AG04449 (cell line): ENCODE data around the gene GAB2.
A peak's percentile ranks its signal among the peaks of the same experiment; 100 is the strongest.

Source experiments
- CTCF ChIA-PET: fragments of 350-600 bp; formaldehyde crosslinking; extraction: SDS; loops from one replicate; lab custom pipeline; 2021; ENCODE audit warnings: antibody characterized with exemption; lab: Yijun Ruan, JAX
- POLR2A ChIA-PET: fragments of 400-600, 350-600 bp; formaldehyde crosslinking; extraction: SDS; loops from one replicate; lab custom pipeline; 2020; ENCODE audit warnings: antibody characterized with exemption, inconsistent platforms; lab: Yijun Ruan, JAX
- DNase-seq: peaks from one replicate; pipeline ENCODE4 v3.0.0-alpha.2; 2010; ENCODE audit warnings: low read depth, low spot score
- H3K4me3 ChIP-seq: 2 replicates; pipeline ENCODE4 v1.5.1; 2011; ENCODE audit warnings: low read depth, mild to moderate bottlenecking, control low read depth, low read length
- TF ChIP-seq, protein P1 (sequence below): IDR thresholded peaks from one replicate; pipeline ENCODE4 v1.5.1; 2011; ENCODE audit warnings: mild to moderate bottlenecking, moderate library complexity, low read length, control low read depth, inconsistent platforms; ENCODE audit not compliant: insufficient read depth; ENCODE audit errors: missing control alignments

The GAB2 gene

DNA sequence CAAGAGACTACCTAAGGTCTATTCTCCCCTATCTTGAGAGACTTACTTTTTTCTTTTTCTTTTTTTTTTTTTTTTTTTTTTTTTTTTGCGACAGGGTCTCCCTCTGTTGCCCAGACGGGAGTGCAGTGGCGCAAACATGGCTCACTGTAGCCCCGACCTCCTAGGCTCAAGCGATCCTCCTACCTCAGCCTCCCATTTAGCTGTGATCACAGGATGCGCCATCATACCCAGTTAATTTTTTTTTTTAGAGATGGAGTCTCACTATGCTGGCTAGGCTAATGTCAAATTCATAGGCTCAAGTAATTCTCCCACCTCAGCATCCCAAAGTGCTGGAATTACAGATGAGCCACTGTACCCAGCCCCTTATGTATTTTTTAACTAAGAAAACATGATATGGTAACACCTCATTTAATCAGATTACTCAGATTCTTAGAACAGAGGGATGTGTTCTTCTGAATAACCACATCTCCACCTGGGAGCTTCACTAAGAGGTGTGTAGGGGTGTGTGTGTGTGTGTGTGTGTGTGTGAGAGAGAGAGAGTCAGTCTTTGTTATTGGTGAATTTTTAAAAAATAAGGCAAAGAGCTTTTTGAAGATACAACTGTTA, 126.0 kb downstream of the GAB2 start:
- ChIA-PET CTCF (no interaction called here), POLR2A (no interaction called here)
- no peak overlapping the region for H3K4me3 ChIP-seq
- TF ChIP-seq, protein P1, sequence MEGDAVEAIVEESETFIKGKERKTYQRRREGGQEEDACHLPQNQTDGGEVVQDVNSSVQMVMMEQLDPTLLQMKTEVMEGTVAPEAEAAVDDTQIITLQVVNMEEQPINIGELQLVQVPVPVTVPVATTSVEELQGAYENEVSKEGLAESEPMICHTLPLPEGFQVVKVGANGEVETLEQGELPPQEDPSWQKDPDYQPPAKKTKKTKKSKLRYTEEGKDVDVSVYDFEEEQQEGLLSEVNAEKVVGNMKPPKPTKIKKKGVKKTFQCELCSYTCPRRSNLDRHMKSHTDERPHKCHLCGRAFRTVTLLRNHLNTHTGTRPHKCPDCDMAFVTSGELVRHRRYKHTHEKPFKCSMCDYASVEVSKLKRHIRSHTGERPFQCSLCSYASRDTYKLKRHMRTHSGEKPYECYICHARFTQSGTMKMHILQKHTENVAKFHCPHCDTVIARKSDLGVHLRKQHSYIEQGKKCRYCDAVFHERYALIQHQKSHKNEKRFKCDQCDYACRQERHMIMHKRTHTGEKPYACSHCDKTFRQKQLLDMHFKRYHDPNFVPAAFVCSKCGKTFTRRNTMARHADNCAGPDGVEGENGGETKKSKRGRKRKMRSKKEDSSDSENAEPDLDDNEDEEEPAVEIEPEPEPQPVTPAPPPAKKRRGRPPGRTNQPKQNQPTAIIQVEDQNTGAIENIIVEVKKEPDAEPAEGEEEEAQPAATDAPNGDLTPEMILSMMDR = no peak
- DNase-seq = no peak

DNA sequence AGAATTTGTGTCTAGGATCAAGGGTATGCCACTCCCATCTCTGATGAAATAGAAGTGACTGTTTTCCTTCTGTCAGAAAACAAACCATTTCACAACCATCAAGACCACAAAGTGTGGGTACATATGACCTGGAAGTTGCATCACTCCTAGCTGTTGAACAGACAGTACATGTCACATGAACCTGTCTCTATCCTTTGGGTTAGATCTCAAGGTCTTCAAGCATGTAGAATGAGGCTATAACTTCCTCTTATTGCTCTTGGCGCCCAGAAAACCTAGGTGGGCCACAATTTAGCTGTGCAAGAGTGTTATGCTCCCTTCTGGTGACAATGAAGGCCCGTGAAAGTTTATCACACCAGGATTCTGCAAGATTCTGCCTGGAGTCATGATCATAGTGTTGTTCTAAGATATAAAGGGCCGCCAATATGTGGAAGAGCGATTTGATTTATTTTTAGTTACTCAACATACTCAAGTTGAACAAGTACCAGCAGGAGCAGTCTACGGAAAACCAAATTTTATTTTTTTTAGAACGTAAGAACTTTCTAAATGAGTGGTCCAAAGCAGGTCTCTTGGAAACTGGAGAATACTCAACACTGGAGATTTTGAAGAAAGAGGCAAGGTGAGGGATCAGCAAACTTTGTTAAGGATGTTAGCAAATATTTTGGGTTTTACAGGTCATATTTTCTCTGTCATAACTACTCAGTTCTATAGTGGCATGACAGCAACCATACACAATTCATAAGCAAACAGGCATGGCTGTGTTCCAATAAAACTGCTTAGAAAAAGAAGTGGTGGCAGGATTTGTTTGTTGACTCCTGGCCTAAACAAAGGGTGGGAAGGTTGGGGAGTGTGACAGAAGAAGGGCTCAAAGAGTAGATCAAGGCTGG, 127.1 kb downstream of the GAB2 start:
- POLR2A ChIA-PET = no interaction called here
- no peak overlapping the region for H3K4me3 ChIP-seq
- TF ChIP-seq, protein P1 = no peak
- peak; percentile 7 for DNase-seq
- CTCF ChIA-PET = no interaction called here

DNA sequence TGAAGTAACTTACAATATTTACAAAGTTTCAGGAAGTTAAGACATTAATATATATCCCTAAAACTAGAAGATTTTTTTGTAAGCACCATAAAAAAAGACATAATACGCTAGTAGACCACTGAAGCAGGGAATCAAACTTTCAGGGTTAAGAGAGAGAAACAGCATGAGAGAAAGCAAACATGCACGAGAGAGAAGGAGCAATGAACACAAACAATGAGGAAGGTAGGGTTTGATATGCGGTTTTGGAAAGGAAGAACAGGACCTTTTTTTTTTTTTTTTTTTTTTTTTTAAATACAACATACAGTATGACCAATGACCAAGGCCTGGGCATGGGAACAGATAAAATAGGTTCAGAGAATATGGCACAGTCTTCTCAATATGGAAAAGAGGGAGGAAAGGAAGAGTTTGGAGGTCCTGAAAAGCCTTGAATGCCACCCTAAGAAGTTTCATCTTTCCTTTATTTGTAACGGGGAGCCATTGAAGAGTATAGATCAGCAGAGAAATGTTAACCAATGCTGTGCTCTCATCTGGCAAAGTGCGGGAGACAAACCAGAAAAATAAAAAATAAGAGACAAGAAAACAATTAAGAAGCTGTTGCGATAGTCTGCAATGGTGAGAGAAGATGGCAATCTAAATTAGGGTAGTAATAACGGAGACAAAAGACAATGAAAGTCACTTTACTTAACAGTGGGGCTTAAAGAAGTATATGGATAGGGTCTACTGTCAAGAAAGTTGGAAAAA, 127.9 kb downstream of the GAB2 start:
- POLR2A ChIA-PET = no interaction called here
- no peak overlapping the region for H3K4me3 ChIP-seq
- DNase-seq = no peak
- TF ChIP-seq, protein P1 = no peak
- CTCF ChIA-PET = interaction anchor here (1.2 kb wide), 1 partner anchor 10 kb away, joined by 3 read pairs; no protein-coding TSS in a partner anchor

DNA sequence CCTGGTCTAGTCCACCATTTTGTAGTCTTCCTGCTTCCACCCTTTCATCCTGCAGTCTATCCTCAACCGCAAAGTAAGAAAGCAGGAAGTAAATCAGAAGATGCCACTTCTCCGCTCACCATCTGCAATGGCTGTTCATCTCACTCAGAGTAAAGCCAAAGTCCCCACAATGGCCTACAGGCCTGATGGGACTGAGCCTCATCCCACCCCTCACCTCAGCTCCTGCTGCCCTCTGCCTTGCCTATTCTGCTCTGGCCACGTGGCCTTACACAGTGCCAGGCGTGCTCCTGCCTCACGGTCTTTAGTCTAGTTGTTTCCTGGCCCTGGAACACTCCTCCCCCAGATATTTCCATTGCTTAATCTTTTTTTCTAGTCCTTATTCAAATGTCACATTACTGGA, 133.4 kb downstream of the GAB2 start:
- CTCF ChIA-PET = no interaction called here

DNA sequence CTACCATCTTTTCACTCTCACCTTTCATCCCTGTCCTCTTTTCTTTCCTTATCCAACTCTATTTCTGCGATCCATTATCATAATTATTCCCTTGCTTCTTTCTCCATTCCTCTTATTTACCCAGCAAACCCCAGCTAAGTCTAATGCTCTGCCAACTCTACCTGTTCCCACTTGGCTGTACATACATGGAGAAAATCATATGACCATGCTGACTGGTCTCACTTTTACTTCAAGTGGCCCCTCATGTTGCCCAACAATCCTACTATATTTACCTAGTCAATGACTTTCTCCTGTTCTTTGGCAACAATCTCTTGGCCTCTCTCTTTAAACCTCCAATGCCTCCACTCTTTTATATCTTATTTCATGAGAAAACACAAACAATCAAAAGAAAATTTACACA, 134.8 kb downstream of the GAB2 start:
- CTCF ChIA-PET = no interaction called here
- no peak overlapping the region for H3K4me3 ChIP-seq
- no peak for DNase-seq
- POLR2A ChIA-PET = no interaction called here
- TF ChIP-seq, protein P1 = no peak

More for the DNA sequence above, 133.4 kb downstream of the GAB2 start:
- H3K4me3 ChIP-seq = no peak overlapping the region
- POLR2A ChIA-PET = no interaction called here
- DNase-seq = no peak
- TF ChIP-seq, protein P1 = no peak
